ENCODE data around the gene HOXC4.

- TF ChIP-seq CTCF (IDR thresholded peaks at IDR 0.05; ENCODE audit: poor library complexity, severe bottlenecking) (no peak), POLR2AphosphoS5 (IDR thresholded peaks at IDR 0.05) (no peak), EP300 (conservative IDR thresholded peaks at IDR 0.05; ENCODE audit: poor library complexity, severe bottlenecking) (no peak), MXI1 (conservative IDR thresholded peaks at IDR 0.05; ENCODE audit: poor library complexity, severe bottlenecking) (no peak), SMC3 (conservative IDR thresholded peaks at IDR 0.05; ENCODE audit: poor library complexity) (no peak)
These were observed 8.2 kb upstream of the HOXC4 start for GRCh38 chr12:54045401-54045800.
